Gastrocnemius medialis (tissue), 4 donors: ENCODE results near the gene WDR37. TPM values are rescaled to one million over a fixed set of nuclear protein-coding genes. Genes with fewer than 3 reads are reported as not detected.

Experiments
- ATAC-seq, 2 donors: fragments of 150-250 bp; one replicate each; pipeline ENCODE4 v1.9.1; 2016
- DNase-seq, 2 donors: peaks; one replicate each; pipeline ENCODE4 v3.0.0-alpha.2; 2019
- H3K27ac ChIP-seq, 4 donors: fragments of 200-600 bp; sonication (generic); 1 replicate in 1 of 4; 2 replicates in 3 of 4; pipeline ENCODE4 v1.5.1; 2016 to 2018; ENCODE audit warnings: mild to moderate bottlenecking in 2 of 4, moderate library complexity in 1 of 4
- H3K27me3 ChIP-seq, 3 donors: fragments of 200-600 bp; sonication (generic) in 2 of 3; 1 replicate in 1 of 3; 2 replicates in 2 of 3; pipeline versions ENCODE4 v1.5.1 to v1.6.0; 2016 to 2019; ENCODE audit warnings: mild to moderate bottlenecking in 1 of 3, moderate library complexity in 1 of 3
- H3K36me3 ChIP-seq, 2 donors: fragments of 200-600 bp; sonication (generic) in 1 of 2; one replicate each; pipeline ENCODE4 v1.5.1; 2017 to 2018
- H3K4me1 ChIP-seq, 2 donors: fragments of 200-600 bp; sonication (generic) in 1 of 2; one replicate each; pipeline ENCODE4 v1.5.1; 2016 to 2017; ENCODE audit warnings: mild to moderate bottlenecking in 2 of 2
- H3K4me3 ChIP-seq, 4 donors: fragments of 200-600 bp; sonication (generic) in 3 of 4; 1 replicate in 1 of 4; 2 replicates in 3 of 4; pipeline ENCODE4 v1.5.1; 2016 to 2019; ENCODE audit warnings: mild to moderate bottlenecking in 2 of 4
- H3K9me3 ChIP-seq, 3 donors: fragments of 200-600 bp; sonication (generic) in 2 of 3; 1 replicate in 1 of 3; 2 replicates in 2 of 3; pipeline ENCODE4 v1.5.1; 2016 to 2019
- POLR2A ChIP-seq, 2 donors: fragments of 450-650 bp; IDR thresholded peaks; one replicate each; pipeline ENCODE4 v1.6.1; 2017; ENCODE audit warnings: antibody characterized with exemption in 2 of 2, mild to moderate bottlenecking in 2 of 2, moderate library complexity in 2 of 2
- in situ Hi-C, 4 donors: fragments of 200-750 bp; cut with MboI; loops; one replicate each; pipeline versions ENCODE4 v1.15.0 to v1.8.0; 2017; ENCODE audit warnings: low sequenced_read_pairs in 4 of 4
- intact Hi-C: fragments of 100-400 bp; cut with DNase I; formaldehyde crosslinking; loops from one replicate; pipeline ENCODE4 v1.15.1; 2023; ENCODE audit warnings: low total_unique reads
- total RNA-seq, 4 donors: library from RNA; depleted of rRNA; stranded (reverse); fragments of >200 nt; gene quantifications; one replicate each; pipeline versions ENCODE4 v1.1.0 to v1.2.3, GENCODE V29; 2016
- TF ChIP-seq, protein P1 (sequence below), 5 experiments: fragments of 450-650 bp in 3 of 5; fragments of 200-600 bp in 2 of 5; sonication (generic) in 2 of 5; IDR thresholded peaks in 4 of 5; conservative IDR thresholded peaks in 1 of 5; 1 replicate in 4 of 5; 2 replicates in 1 of 5; pipeline ENCODE4 v1.5.1; 2016 to 2019; ENCODE audit warnings: antibody characterized with exemption in 5 of 5, mild to moderate bottlenecking in 3 of 5, moderate library complexity in 3 of 5

The WDR37 gene
- total RNA-seq, 4 donors from 2014 or later, result 18.4 to 26.2 (median 23.2) TPM

DNA sequence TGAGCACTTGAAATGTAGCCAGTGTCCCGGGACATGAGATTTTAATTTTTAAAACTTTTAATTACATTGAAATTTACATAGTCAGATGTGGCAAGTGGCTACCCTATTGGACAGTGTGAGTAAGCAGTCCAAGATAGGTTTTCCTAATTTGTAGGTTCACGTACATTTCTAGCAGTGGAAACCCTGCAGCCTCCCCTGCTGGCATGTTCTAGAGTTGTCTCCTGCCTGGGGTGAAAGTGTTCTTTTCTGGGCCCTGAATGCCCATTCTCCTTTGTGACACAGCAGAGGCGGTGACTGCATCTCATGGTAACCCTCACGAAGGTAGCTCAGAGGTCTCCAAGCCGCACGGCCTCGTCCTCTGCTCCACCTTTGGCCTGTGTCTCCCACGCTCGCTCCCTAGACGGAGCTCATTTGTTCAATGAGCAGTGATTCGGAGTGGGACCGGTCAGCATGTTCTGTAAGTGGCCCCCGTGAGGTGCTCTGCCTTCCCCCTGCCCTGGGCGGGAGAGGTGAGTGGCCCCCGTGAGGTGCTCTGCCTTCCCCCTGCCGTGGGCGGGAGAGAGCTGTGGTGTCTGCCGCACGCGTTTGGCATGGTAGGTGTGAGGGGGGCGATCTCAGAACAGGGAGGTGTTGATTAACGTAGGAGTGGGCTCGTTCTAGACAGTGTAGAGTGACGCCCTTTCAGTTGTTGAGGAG is 18.0 kb downstream of the WDR37 start:
- H3K9me3 ChIP-seq, result no peaks in the 10 kb centered on the region
- peaks cover 5% of the 10 kb centered on the region in 2 donors for H3K4me1 ChIP-seq
- TF ChIP-seq, protein P1, sequence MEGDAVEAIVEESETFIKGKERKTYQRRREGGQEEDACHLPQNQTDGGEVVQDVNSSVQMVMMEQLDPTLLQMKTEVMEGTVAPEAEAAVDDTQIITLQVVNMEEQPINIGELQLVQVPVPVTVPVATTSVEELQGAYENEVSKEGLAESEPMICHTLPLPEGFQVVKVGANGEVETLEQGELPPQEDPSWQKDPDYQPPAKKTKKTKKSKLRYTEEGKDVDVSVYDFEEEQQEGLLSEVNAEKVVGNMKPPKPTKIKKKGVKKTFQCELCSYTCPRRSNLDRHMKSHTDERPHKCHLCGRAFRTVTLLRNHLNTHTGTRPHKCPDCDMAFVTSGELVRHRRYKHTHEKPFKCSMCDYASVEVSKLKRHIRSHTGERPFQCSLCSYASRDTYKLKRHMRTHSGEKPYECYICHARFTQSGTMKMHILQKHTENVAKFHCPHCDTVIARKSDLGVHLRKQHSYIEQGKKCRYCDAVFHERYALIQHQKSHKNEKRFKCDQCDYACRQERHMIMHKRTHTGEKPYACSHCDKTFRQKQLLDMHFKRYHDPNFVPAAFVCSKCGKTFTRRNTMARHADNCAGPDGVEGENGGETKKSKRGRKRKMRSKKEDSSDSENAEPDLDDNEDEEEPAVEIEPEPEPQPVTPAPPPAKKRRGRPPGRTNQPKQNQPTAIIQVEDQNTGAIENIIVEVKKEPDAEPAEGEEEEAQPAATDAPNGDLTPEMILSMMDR (IDR thresholded peaks at IDR 0.05 in 4 of 5, conservative IDR thresholded peaks at IDR 0.05 in 1 of 5), result no peak
- no peak for TF ChIP-seq POLR2A (IDR thresholded peaks at IDR 0.05)
- intact Hi-C loops (no loop called here), in situ Hi-C loops (no loop called here)
- H3K4me3 ChIP-seq, result no peak overlapping the region
- DNase-seq (no peak), ATAC-seq (no peak)
- H3K36me3 ChIP-seq, result peaks cover 0 to 43% of the 10 kb centered on the region in 2 donors
- peak overlapping the region in 1 of 4 donors; percentile 13 for H3K27ac ChIP-seq
- H3K27me3 ChIP-seq, result no peaks in the 10 kb centered on the region

DNA sequence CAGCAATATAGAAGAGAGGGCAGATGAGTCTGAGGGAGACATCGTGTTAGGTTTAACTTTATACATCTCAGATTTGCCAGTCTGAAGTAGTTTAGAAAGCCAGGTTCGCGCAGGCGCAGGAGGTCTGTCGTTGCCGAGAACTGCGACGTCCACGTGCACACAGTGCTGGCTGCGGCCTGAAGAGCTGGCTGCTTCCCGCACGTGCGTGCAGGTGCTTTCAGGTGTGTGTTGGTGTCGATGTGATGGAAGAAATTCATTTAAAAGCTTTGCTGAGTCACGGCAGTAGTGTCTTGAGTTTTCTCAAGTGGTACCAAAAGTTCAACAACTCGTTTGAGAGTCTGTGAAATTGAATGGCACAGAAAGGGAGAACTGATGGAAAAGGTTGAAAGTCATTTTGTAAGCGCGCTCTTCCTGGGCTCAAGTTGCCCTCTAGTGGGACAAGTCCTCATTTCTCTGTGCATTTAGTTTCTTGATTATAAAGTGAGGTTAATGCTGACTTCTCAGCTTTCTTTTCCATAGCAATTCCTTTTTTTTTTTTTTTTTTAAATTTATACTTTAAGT is 18.6 kb downstream of the WDR37 start:
- H3K27me3 ChIP-seq, result no peaks in the 10 kb centered on the region
- intact Hi-C loops, result no loop called here
- peaks cover 0 to 49% of the 10 kb centered on the region in 2 donors for H3K36me3 ChIP-seq
- ATAC-seq, result peak in 1 of 2 donors; percentile 41
- no peaks in the 10 kb centered on the region for H3K9me3 ChIP-seq
- no peak for DNase-seq
- no peak overlapping the region for H3K4me3 ChIP-seq
- TF ChIP-seq POLR2A (IDR thresholded peaks at IDR 0.05), result no peak
- TF ChIP-seq, protein P1 (IDR thresholded peaks at IDR 0.05 in 4 of 5, conservative IDR thresholded peaks at IDR 0.05 in 1 of 5), result peak in 2 of 5 experiments; percentile 20 to 27
- H3K27ac ChIP-seq, result no peak overlapping the region
- in situ Hi-C loops, result no loop called here
- H3K4me1 ChIP-seq, result peaks cover 5% of the 10 kb centered on the region in 2 donors

DNA sequence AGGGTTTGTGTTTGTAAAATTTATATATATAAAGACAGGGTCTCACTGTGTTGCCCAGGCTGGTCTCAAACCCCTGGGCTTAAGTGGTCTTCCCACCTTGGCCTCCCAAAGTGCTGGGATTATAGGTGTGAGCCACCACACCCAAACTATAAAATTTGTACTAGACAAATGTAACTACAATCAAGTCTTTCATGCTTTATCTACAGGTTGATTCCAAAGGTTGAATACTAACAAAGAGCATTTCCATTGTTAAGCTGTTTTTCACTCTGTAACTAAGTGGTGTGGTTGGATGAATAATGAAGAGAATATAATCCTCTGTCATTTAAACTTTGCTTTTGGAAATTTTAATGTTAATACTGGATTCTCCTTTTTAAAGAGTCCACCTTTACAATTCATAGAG is 22.5 kb downstream of the WDR37 start:
- intact Hi-C loops (no loop called here), in situ Hi-C loops (no loop called here)
- Histone ChIP-seq H3K36me3 (peaks cover 0 to 56% of the 10 kb centered on the region in 2 donors), H3K9me3 (no peaks in the 10 kb centered on the region), H3K4me1 (no peaks in the 10 kb centered on the region), H3K27me3 (no peaks in the 10 kb centered on the region), H3K4me3 (no peak overlapping the region), H3K27ac (no peak overlapping the region)
- TF ChIP-seq, protein P1 (IDR thresholded peaks at IDR 0.05 in 4 of 5, conservative IDR thresholded peaks at IDR 0.05 in 1 of 5), result no peak
- TF ChIP-seq POLR2A (IDR thresholded peaks at IDR 0.05), result no peak
- DNase-seq (no peak), ATAC-seq (no peak)

DNA sequence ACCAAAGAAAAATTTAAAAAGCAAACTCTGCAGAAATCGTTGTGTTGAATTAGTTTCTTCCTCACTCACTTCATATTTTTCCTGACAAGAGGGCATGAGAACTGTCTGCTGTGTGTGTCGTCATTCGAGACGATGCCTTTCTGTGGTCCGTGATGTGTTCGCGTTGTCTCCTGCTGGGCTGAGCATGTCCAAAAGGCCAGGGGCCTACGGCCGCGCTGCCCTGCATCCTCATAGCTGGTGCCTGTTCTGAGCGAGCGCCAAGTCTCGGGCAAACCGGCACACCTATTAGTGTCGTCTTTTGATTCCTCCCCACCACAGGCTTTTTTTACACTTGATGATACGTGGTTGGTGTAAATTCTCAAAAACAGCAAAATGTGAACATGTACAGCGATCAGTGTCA is 27.4 kb downstream of the WDR37 start:
- Histone ChIP-seq H3K4me1 (no peaks in the 10 kb centered on the region), H3K4me3 (no peak overlapping the region), H3K36me3 (peaks cover 0 to 82% of the 10 kb centered on the region in 2 donors), H3K9me3 (no peaks in the 10 kb centered on the region), H3K27ac (no peak overlapping the region), H3K27me3 (no peaks in the 10 kb centered on the region)
- DNase-seq (no peak), ATAC-seq (no peak)
- intact Hi-C loops (no loop called here), in situ Hi-C loops (no loop called here)
- TF ChIP-seq, protein P1 (IDR thresholded peaks at IDR 0.05 in 4 of 5, conservative IDR thresholded peaks at IDR 0.05 in 1 of 5), result no peak
- no peak for TF ChIP-seq POLR2A (IDR thresholded peaks at IDR 0.05)
